ENCODE data around the gene HIP1.

DNA sequence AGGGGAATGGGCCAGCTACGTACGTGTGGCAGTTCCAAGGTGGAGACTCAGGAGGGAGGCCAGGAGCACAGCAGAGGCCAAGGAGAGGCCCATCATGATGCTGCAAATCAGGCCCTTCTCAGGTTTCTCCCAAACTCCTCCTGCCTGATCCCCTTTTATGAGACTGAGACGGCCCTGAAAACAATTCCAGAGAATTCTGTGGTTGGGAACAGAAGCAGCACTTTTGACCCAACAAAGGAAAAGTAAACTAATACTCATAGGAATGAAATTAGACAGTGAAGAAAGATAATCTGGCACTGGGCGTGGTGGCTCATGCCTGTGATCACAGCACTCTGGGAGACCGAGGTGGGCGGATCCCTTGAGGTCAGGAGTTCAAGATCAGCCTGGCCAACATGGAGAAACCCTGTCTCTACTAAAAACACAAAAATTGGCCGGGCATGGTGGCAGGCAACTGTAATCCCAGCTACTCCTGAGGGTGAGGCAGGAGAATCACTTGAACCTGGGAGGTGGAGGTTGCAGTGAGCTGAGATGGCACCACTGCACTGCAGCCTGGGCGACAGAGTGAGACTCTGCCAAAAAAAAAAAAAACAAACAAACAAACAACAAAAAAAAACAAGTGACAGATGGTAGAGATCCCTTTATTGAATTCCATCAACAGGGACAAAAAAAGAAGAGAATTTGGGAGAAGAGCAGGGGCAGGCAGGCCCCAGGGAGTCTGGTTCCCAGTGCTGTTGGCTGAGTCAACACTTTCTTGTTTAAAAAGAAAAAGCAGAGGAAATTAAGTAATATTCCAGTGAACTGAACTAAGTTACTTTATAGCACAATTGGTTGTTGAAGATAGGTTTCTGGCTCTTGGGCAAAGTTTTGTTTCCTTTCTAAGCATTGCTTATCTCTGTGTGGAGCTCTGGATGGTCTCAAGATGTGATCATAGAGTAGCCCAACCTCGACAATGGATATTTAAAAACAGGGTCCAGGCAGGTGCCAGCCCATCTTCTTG lies 33.6 kb upstream of the HIP1 start, which contains the start of gene CCL26:
- TF ChIP-seq BHLHE40 (IDR thresholded peaks at IDR 0.05; ENCODE audit: borderline replicate concordance) (no peak), FOXM1 (IDR thresholded peaks at IDR 0.05; ENCODE audit: borderline replicate concordance) (no peak)

Data from HEK293T (cell line).